HG03520 (cell line): ENCODE data around the gene ABCC3.
A peak's percentile ranks its signal among the peaks of the same experiment; 100 is the strongest.
"Not testable (repeated sequence)": the region's sequence is repeated elsewhere in the genome, so short reads cannot be mapped to it uniquely, and the experiment has no call there.

Experiments
- ATAC-seq: cut with Tn5 transposase; IDR thresholded peaks from one replicate; pipeline ENCODE4 v1.9.1; 2021; ENCODE audit warnings: mild to moderate bottlenecking, moderate library complexity; ENCODE audit not compliant: unreplicated experiment

ABCC3 gene

DNA sequence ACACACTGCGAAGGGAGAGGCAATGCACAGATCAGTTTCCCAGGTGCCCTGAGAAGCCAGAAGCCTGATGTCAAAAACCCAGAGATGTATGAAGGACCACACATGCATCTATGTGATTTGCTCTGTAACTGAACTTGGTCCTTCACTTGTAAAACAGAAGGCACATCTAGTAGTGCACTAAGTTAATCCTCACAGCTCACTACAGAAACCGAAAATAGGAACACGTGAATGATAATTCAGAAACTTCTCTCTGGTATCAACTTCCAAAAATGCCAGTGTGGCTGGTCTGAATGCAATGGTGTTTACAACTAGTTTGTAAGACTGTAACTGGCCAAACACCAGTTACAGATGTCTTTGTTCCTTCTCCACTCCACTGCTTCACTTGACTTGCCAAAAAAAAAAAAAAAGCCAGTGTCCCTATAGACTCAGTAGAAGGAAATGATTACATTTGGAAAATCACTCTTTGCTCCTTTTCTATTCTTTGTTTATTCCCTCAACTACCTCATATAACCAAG lies 61.7 kb downstream of the ABCC3 start:
- no peak for ATAC-seq

DNA sequence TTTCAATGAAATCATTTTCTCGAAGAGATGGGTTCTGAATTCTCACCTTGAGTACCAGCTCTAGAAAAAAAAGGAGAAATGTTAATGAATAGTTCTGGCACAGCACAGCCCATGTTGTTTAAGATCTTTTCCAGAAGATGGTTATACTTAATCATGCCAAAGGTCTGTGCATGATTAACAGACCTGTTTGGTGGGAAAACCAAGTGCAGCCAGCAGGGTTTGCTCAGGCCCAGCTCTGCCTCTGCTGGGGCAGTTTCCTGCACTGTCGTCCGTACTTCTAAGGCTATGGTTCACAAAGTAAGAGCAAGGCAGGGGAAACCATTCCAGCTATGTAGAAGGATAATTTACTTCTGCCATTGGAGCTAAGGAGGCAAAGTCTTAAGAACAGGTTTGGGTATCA lies 62.4 kb downstream of the ABCC3 start:
- no peak for ATAC-seq

DNA sequence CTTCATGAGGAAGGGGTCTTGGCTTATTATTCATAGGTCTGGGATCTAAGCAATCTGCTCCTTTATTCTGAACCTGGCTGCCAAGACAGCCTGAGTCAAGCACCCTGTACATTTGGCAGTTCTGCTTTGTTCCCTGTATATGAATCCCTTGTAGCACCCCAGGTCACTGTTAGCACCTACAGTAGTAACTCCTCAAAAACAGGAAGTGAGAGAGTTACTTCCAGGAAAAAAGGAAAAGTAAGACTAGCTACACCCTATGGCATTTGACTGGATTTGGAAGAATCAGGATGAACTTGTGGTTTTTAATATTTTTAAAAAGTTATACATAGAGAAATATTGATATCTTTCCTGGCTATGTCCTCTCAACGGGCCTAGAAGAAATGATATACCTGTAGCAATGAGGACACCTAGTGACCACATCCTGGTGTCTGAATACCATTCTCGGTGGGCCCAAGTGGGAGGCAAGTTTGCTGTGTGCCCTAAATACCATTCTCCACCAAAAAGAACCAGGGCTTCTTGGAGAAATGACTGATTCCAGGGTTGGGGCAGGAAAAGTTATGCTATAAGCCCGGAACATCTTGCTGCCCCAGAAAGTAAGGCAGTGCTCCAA lies 63.1 kb downstream of the ABCC3 start:
- no peak for ATAC-seq

DNA sequence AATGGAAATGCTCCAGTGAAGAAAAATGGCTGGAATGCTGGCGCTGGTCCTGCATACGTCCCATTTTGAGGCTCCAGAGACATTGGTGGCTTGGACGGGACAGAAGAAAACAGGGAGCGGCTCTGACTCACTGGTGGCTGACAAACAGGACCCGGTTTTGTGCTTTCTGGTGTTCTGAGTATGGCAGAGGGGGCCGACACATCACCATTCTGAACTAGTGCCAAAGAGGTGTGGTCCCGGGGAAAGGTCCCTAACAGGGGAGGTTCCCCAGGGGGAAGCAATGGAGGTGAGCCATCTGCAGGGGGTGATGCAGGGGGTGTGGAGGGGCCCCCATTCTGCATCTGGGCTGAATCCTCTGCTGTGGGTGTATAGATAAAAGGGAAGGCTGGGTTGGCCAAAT lies 64.7 kb downstream of the ABCC3 start:
- no peak for ATAC-seq

DNA sequence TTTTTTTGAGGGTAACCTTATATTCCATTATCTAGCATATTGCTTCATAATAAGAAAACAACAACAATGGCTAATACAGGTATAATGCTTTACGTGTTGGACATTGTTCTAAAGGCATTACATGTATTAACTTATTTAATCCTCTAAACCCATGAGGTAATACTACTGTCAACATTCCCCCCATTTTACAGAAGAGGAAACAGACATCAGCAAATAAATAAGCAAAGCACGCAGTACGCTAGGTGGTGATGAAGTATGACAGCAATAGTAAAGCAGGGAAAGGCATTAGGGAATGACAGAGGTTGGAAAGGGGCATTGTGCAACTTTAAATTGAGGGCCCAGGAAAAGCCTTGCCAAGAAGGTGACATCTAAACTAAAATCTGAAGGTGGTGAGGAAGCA lies 68.5 kb downstream of the ABCC3 start:
- ATAC-seq: no peak

DNA sequence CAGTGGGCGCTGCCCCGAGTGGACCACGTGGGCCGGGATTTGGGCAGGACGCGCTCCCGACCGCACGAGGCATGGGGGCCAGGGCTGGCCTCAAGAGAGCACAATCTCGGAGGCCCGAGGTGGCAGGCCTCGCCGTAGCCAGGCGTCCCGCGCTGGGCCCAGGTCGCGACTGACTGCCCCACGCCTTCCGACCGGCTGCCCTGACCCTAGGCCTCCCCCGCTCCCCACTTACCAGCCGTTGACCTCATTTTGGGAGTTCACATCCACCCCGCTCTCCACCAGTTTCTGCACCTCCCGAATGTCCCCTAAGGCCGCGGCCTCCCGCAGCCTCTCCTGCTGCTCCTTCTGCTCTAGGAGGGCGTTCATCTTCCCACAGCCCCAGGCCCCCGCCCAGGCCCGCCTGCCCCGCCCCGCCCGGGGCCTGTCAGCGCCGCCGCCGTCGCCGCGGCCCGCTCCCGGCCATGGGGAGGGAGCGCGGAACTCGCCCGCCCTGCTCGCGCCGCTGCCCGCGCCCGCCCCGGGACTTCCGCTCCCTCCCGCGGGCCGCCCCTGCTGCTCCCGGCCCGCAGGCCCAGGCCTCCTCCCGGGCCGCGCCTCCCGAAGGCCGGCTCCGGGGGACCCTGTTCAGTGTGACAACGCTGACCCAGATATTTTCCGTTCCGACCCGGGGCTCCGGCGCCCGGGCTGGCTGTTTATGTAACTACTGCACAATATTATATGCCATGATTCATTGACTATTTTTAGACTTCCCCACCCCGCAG lies 72.8 kb downstream of the ABCC3 start, which contains the start of gene ANKRD40:
ANKRD40 (minus strand) TSS at position 626 of the 761 bp plus-strand sequence; CDS start at position 366, 260 bp downstream.
- ATAC-seq: peak; percentile 63

DNA sequence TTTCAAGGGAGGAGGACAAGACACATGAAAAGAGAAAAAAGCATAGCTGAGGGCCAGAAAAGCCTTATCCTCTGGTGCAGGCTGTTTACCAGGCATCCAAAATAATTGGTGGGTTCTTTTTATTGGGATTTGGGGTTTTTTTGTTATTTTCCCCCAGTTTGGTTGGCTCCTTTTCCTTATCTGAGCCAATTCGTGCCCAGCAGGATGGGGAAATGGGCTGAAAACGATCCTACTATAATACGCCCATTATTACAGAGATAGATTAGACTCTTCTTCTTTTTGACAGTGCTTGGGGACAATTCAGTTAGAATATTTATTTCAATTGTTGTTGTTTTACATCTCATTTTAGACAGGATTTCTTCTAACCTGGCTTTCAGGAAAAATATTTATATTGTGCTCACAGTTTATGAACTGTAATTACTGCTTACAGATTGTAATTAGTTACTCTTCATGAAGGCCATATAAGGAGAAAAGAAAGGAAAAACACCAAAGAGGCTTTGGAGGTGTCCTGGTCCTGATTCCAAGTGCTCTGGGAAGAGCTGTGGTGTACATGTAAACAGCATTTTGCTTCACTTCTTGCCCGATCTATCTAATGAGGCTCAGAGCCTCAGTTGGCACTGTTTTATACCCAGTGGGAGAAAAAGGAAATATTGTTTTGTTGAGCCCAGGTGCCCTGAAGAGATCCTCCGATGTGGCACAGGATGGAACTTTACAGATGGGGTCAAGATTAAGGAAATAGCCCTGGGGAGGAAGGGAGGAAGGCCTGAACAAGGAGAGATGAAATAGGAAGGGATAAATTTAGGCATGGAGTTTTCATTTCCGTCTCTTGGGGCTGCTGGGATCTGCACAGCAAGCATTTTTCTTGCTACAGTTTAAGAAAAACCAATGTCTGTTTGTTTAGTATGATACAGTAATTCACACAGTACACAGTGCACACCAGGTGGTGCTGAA lies 73.6 kb downstream of the ABCC3 start:
- no peak for ATAC-seq

DNA sequence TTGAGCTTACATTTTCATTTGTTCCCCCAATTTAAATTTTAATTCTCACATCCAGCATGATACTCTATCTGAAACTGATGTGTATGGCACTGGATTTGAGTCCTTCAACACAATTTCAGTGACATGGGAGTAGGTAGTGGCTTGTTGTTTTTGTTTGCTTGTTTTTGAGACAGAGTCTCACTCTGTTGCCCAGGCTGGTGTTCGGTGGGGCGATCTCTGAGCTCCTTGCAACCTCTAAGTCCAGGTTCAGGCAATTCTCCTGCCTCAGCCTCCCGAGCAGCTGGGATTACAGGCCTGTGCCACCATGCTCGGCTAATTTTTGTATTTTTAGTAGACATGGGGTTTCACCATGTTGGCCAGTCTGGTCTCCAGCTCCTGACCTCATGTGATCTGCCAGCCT lies 74.4 kb downstream of the ABCC3 start:
- ATAC-seq: not testable (repeated sequence)

DNA sequence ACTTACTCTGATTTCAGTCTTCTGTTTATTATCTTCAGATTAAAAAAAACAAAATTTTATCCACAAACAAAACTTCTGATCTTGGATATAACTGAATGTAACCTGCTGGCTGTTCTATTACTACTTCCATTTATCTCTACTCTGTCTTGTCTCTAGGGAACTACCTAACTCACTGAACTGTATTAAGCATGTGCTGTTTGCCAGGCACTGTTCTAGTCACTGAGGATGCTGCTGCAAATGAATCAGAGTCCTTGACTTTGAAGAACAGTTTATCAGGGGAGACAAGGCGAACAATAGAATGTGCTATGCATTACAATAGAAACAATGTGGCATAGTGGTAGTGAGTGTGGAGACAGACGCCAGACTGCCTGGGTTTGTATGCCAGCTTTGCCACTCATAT lies 75.3 kb downstream of the ABCC3 start:
- ATAC-seq: no peak

DNA sequence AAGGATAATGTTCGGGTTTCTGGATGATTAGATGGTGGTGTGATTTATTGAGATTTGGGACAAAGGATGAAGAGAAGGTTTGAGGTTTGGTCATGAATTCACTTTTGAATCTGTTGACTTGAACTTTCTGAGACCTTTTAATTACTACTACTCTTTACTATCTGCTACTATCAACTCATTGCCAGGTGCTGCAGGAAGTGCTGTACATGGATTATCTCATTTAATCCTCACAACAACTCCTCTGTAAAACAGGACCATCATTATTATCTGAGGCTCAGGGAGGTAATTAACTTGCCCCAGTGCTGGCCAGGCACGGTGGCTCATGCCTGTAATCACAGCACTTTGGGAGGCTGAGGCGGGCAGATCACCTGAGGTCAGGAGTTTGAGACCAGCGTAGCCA lies 76.0 kb downstream of the ABCC3 start:
- ATAC-seq: no peak

DNA sequence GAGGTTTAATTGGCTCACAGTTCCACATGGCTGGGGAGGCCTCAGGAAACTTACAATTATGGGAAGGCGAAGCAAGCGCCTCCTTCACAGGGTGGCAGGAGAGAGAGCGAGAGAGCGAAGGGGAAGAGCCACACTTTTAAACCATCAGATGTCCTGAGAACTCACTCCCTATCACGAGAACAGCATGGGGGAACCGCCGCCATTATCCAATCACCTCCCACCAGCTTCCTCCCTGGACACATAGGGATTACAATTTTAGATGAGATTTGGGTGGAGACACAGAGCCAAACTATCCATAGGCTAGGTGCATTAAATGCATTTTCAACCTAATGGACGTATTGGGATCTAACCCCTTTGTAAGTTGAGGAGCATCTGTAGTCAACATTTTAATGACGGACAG lies 78.0 kb downstream of the ABCC3 start:
- ATAC-seq: no peak

DNA sequence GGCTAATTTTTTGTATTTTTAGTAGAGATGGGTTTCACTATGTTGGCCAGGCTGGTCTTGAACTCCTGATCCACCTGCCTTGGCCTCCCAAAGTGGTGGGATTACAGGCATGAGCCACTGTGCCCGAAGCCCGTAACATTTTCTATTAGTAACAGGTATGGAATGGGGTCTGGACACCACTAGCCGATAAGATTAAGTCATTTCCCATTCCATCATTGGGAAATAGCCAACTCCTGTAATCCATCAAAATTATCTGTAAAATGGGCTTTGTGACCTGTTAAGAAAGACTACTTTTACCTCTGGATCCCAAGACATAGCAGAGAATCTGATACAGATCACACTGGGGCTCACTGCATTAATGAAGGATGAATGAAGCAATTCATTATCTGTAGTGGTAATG lies 80.8 kb downstream of the ABCC3 start:
- ATAC-seq: no peak

DNA sequence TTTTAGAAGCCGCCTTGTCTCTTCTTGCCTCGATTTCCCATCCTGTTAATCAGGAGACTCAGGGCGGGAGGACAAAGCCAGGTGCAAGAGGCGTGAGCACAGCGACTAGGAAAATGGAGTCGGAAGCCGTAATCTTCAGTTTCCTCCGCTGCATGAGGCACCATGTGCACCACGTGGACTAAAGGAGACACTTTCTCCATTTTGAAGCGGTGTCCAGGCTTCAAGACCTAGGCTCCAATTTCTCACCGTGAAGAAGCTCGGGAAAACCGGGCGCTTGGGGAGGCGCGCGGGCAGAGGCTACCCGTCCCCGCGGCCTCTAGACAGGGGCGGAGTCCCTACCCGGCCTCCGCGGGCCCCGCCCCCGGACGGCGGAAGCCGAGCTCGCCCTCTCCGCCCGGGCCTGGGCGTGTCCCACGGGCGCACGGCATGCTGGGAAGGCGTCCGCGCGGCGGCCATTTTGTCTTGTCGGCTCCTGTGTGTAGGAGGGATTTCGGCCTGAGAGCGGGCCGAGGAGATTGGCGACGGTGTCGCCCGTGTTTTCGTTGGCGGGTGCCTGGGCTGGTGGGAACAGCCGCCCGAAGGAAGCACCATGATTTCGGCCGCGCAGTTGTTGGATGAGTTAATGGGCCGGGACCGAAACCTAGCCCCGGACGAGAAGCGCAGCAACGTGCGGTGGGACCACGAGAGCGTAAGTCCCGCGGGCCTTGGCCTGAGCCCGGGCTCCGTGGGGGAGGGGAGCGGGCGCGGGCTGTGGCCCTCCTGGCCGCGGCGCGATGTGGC lies 84.7 kb downstream of the ABCC3 start, which contains the start of gene LUC7L3:
LUC7L3 (plus strand) TSS at position 460 of the 780 bp plus-strand sequence; CDS start at position 590, 130 bp downstream.
- ATAC-seq: peak; percentile 92

DNA sequence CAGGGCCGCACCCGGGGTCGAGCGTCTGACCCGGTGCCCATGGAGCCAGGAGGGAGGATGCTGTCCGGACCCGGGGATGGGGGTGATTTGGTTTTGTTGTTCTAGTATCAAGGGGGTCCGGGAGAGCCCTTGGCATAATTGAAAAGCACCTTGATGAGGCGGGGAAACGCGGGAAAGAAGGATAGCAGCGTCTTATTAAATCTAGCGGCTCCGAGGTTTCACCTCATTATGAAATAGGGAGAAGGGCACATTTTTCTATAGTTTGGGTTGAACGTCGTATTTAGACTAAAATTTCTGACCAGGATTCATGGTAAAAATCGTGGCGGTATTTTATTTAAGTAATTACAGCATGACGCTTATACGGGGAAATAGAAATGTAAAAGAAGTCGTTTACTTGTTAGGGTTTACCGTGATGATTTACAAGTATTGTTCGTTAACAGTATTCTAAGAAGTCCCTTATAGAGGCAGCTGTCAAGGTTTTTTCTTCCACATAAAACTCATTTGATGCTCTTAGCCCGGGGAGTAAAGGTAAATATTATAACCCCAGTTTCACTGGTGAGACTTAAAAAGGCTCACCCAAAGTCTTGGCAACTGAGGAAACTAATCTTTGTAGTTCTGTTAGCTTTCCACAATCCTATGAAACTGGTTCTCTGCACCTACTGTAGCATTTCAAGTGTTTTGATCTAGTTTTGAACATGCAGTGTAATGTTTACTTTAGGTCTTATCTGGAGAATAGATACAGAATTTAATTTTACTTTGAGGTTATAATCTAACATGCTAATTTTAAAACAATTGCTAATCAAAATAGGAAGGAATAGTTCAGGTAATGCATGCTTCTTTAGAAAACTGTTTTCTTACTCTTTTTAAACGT lies 85.5 kb downstream of the ABCC3 start:
- ATAC-seq: no peak

DNA sequence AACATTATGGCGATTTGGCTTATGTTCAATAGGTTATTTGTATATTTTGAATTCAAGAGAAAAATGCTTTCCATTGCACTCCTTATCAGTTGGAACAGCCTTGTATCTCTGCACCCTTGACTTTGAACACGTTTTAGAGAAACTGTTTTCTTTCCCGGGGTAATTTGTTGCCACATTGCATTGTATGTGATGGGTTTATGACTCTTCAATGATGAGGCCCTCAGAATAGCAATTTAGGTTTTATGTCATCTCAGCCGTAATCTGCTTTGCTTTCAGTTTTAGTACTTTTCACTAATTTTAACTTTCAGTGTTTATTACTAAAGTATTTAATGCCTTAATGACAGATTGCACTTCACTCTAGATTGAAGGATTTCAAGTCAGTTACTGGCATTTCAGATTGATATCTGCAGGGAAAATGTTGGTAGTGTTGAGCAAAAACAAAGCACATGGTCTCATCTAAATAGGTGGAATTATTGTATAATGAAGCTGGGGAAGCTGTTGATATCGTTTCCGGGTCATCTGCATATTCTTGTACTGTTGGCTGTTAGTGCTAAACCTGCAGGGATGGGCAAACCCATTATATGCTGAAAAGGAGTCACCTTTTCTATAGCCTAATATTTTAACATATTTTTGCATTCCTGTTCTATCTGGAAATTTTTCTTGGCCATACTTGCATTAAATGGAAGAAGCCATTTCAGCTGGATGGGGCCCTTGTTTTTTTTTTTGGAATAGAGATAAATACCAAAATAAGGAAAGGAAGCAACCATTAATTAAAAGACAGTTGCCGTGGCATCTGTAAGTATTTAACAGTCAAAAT lies 86.7 kb downstream of the ABCC3 start:
- no peak for ATAC-seq

DNA sequence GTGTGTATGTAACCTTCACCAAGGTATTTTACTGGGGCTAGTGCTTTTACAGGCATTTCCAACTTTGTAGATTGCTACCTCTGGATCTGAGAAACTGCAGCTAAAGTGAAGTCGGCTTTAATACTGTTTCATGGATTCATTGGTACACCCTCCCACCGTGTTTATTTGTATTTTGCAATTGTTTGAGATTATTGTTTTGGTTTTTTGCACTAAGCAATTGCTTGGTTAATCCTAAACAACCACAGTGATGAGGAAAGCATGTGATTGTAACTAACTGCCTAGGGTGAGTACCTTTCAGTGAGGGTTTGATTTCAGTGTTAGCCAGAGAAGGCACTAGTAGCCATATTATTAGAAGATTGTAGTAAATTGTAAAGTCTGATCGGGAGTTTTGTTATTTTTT lies 88.1 kb downstream of the ABCC3 start:
- ATAC-seq: no peak

DNA sequence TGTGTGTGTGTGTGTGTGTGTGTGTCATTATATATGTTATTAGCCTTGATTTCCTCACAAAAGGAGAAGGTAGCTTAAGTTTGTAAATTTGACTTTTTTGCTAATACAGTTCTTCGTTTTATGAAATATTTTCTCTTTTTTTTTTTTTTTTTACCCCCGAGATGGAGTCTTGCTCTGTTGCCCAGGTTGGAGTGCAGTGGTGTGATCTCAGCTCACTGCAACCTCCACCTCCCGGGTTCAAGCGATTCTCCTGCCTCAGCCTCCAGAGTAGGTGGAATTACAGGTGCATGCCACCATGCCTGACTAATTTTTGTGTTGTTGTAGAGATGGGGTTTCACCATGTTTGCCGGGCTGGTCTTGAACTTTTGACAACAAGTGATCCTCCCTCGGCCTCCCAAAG lies 89.9 kb downstream of the ABCC3 start:
- not testable (repeated sequence) for ATAC-seq
